ENCODE data around the gene MITF. TPM values are rescaled to one million over a fixed set of nuclear protein-coding genes. Genes with fewer than 3 reads are reported as not detected.

MITF gene
- total RNA-seq, 2 donors from 2014 or later = 0.50 to 3.8 TPM

DNA sequence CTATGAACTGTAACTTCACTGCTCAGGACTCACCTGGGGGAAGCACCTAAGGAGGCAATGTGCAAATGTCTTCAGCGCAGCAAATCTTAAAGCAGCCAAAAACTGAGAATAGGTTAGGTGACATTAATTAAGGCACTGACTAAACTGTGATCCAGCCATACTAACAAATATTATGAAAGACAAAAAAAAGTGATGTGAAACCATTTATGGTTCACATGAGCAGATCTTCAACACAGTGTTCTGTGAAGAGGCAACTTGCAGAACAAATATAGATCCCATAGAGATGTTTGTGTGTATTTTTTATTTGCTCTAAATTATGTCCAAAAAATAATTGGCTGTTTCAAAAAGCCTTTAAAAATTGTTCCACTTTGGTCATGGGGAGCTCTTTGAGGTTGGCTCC lies 24.1 kb upstream of the MITF start:
- no peak overlapping the region for H3K27ac Mint-ChIP-seq
- no peak for ATAC-seq
- H3K9me3 ChIP-seq (ENCODE audit: control insufficient read depth, low read length, poor library complexity, severe bottlenecking) = no peaks in the 10 kb centered on the region
- peaks cover 7% of the 10 kb centered on the region for H3K27me3 Mint-ChIP-seq
- no peaks in the 10 kb centered on the region for H3K4me1 Mint-ChIP-seq
- H3K4me3 Mint-ChIP-seq = no peak overlapping the region
- no peaks in the 10 kb centered on the region for H3K36me3 Mint-ChIP-seq (ENCODE audit: low read depth)
- no peak for DNase-seq

DNA sequence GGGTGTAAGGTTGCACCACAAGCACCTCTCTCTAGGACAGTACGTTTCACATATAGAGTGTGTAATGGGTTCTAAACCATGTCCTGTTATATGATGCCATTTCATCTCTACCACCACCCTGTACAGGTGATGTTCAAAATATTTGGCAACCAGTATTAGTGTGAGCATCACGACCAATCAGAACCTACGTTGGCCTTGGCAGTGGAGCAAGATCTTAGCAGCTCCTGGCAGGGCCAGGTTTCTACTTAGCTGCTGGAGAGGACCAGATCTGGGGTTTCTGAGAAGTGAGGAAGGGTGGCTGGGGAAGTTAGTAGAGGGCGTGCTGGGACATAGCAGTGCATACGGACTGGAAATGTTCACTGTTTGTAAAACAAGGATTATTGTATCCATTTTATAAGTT lies 23.1 kb upstream of the MITF start:
- ATAC-seq (no peak), DNase-seq (no peak)
- Mint-ChIP-seq H3K27me3 (peaks cover 7% of the 10 kb centered on the region), H3K4me3 (no peak overlapping the region), H3K36me3 (ENCODE audit: low read depth) (no peaks in the 10 kb centered on the region), H3K4me1 (no peaks in the 10 kb centered on the region), H3K27ac (no peak overlapping the region)
- H3K9me3 ChIP-seq (ENCODE audit: control insufficient read depth, low read length, poor library complexity, severe bottlenecking) = no peaks in the 10 kb centered on the region

DNA sequence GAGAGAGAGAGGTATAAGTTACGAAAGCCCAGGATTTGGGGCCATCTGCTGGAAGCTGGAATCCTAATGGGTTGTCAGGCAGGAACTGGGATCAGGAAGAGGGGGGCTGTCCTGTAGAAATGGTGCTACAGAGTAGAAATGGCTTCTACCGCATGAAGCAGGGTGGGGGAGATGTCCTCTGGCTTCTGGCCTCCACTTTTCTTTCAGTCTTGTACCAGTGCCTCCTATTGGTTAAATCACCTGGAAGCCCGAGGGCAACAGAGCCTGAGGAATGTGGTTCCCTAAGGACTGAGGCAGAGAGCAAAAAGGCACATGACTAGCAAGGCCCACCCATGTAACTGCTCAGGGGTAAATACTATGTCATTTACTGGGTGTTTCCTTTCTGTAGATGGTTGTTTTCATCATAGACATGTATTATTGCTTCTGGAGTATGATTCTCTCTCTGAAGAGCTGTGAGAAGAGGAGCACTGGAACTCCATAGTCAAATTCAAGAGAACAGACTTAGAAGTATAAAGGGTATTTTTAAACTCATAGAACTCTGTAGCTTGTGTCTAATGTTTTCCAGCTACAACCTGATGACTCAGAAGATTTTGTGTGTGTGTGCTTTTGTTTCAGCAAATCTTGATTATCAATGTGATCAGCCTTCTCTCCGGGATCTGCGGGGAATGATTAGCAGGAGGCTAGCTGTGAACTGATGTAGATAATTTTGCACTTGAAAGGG lies 20.2 kb upstream of the MITF start:
- no peak overlapping the region for H3K4me3 Mint-ChIP-seq
- DNase-seq (no peak), ATAC-seq (no peak)
- no peaks in the 10 kb centered on the region for H3K9me3 ChIP-seq (ENCODE audit: control insufficient read depth, low read length, poor library complexity, severe bottlenecking)
- H3K36me3 Mint-ChIP-seq (ENCODE audit: low read depth) = no peaks in the 10 kb centered on the region
- peaks cover 7% of the 10 kb centered on the region for H3K27me3 Mint-ChIP-seq
- no peaks in the 10 kb centered on the region for H3K4me1 Mint-ChIP-seq
- H3K27ac Mint-ChIP-seq = no peak overlapping the region

DNA sequence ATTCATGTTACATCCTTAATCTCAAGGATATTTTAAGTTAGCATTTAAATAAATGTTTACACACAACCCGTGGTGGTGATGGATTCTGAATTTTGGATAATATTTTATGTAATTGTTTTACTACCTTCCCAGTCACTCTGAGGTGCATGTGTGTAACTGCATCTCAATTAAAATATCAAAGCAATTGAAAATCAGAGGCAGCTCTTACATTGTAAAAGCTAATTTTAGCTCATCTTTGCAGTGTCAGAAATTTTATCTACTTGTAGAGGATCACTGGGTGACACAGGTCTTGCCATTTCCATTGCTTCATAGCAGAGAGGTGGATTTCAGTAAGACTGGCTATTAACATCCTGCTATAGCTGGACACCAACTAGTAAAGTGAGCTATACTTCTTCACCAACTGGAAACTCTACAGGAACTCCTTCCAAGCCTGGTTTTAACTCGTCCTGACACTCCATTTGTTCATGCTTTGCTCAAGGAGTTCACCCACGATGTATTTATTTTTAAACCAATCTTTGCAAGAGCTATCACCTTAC lies 19.6 kb upstream of the MITF start:
- no peaks in the 10 kb centered on the region for H3K4me1 Mint-ChIP-seq
- DNase-seq (no peak), ATAC-seq (no peak)
- H3K27me3 Mint-ChIP-seq = peaks cover 7% of the 10 kb centered on the region
- no peak overlapping the region for H3K27ac Mint-ChIP-seq
- H3K36me3 Mint-ChIP-seq (ENCODE audit: low read depth) = no peaks in the 10 kb centered on the region
- no peaks in the 10 kb centered on the region for H3K9me3 ChIP-seq (ENCODE audit: control insufficient read depth, low read length, poor library complexity, severe bottlenecking)
- H3K4me3 Mint-ChIP-seq = no peak overlapping the region

DNA sequence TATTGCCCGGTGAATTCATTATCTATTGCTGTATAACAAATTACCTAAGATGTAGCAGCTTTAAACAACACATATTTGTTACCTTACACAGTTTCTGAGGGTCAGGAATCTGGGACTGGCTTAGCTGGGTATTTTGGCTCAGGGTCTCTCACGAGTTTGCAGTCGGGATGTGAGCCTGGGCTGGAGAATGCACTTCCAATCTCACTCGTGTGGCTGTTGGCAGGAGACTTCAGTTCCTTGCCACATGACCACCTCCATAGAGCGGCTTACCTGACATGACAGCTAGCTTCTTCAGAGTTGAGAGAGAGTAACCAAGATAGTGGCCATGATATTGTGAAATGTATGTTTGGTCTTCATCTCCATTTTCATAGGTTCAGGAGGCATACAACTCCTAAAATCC lies 18.4 kb upstream of the MITF start:
- ATAC-seq (no peak), DNase-seq (no peak)
- Mint-ChIP-seq H3K4me1 (no peaks in the 10 kb centered on the region), H3K27me3 (peaks cover 7% of the 10 kb centered on the region), H3K36me3 (ENCODE audit: low read depth) (no peaks in the 10 kb centered on the region), H3K4me3 (no peak overlapping the region), H3K27ac (no peak overlapping the region)
- H3K9me3 ChIP-seq (ENCODE audit: control insufficient read depth, low read length, poor library complexity, severe bottlenecking) = no peaks in the 10 kb centered on the region

DNA sequence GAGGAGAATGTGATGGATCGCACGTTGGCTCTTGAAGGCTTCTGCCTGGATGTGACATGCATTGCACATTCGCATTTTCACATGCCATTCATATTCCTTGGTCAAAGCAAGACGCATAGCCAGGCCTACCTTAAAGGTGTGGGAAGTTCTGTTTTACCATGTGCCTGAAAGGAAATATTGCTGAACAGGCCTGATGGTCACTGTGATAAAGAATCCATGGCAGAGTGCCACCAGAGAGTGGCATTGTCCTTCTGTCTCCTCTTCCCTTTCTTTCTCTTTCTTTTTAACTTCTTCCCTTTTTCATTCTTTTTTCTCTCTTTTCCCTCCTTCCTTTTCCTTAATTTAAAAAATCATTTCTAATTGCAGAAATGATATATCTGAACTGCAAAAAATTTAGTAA lies 15.9 kb upstream of the MITF start:
- Mint-ChIP-seq H3K36me3 (ENCODE audit: low read depth) (no peaks in the 10 kb centered on the region), H3K27me3 (peaks cover 7% of the 10 kb centered on the region), H3K4me3 (no peak overlapping the region), H3K27ac (no peak overlapping the region), H3K4me1 (no peaks in the 10 kb centered on the region)
- no peaks in the 10 kb centered on the region for H3K9me3 ChIP-seq (ENCODE audit: control insufficient read depth, low read length, poor library complexity, severe bottlenecking)
- ATAC-seq (no peak), DNase-seq (no peak)

DNA sequence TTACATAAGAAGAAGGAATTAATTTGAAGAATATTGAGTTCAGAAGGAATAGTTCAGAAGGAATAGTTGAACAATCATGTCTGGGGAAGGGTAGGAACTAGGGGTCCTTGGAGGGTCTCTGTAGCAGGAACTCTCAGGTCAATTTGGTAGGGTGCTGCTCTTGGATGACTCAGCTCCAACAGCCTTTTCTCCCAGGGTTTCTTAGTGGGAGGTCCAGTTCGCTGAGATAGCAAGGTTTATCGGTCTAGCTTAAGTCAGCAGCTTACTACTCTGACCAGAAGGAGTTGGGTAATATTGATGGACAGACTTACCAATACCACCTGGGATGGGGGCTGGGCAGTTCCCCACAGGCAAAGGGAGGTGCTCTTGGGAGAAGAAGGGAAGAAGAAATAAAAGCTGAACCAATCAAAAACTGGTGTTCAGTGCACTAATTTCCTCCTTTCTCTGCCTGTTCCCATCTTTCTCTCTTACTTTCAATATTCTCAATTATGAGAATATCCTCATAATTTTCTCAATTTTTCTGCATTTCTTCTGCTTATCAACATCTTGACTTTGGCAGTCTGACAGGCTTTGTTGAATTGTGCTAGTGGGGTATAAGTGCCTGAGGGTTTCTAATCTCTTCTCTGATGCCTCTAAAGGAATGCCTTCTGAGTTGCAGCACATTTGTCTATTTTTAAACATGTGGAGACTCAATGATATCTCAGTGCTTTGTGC lies 14.4 kb upstream of the MITF start:
- no peaks in the 10 kb centered on the region for H3K27me3 Mint-ChIP-seq
- H3K9me3 ChIP-seq (ENCODE audit: control insufficient read depth, low read length, poor library complexity, severe bottlenecking) = no peaks in the 10 kb centered on the region
- no peaks in the 10 kb centered on the region for H3K36me3 Mint-ChIP-seq (ENCODE audit: low read depth)
- H3K4me3 Mint-ChIP-seq = no peak overlapping the region
- no peak overlapping the region for H3K27ac Mint-ChIP-seq
- DNase-seq = no peak
- H3K4me1 Mint-ChIP-seq = no peaks in the 10 kb centered on the region
- no peak for ATAC-seq

DNA sequence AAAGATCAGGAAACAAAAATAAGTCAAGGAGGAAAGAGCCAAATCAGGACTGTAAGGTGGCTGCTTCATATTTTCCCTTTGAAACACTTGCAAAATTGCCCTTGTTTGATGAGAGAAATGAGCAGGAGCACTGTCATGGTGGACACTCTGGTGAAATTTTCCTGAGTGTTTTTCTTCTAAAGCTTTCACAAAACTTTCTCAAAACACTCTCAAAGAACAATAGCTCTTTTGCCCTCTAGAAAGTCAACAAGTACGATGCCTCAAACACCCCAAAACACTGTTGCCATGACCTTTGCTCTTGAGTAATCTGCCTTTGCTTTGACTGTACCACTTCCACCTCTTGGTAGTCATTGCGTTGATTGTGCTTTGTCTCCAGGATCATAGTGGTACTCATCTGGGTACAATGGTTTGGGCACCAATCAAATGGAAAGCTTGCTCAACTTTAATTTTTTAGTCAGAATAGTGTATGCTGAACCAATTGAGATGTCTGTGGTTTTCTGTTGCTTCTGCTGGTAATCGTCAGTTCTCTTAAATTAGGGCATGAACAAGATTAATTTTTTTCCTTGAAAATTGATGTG lies 13.2 kb upstream of the MITF start:
- DNase-seq (no peak), ATAC-seq (no peak)
- no peaks in the 10 kb centered on the region for H3K4me1 Mint-ChIP-seq
- no peaks in the 10 kb centered on the region for H3K9me3 ChIP-seq (ENCODE audit: control insufficient read depth, low read length, poor library complexity, severe bottlenecking)
- no peak overlapping the region for H3K4me3 Mint-ChIP-seq
- no peak overlapping the region for H3K27ac Mint-ChIP-seq
- no peaks in the 10 kb centered on the region for H3K27me3 Mint-ChIP-seq
- H3K36me3 Mint-ChIP-seq (ENCODE audit: low read depth) = no peaks in the 10 kb centered on the region

DNA sequence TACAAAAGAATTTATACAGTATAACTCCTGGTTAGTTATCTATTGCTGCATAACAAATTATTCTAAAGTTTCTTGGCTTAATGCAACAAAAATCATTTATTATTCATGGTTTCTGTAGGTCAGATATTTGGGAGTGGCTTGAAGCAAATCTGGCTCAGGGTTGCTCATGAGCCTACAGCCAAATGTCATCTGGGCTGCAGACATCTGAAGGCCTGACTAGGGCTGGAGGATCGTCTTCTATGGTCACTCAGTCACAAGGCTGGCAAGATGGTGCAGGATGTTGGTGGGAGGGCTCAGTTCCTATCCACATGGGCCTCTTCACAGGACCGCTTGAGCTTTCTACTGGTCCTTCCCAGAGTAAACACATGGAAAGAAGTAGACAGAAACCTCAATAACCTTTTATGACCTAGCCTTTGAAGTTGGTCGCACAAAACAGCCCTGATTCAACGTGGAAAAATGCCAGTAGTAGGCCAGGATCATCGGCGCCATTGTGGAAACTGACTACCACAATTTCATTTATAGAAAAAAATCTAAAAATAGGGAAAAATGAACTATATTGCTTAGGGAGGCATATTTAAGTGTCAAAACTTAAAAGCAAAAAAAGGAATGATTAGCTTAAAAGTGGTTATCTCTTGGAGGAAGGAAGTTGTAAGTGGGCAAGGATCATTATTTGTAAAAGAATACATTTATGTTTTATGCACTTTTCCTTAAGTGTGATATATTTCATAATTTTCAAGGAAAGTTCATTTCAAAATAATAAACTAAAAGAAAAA lies 9.9 kb upstream of the MITF start:
- ATAC-seq = no peak

DNA sequence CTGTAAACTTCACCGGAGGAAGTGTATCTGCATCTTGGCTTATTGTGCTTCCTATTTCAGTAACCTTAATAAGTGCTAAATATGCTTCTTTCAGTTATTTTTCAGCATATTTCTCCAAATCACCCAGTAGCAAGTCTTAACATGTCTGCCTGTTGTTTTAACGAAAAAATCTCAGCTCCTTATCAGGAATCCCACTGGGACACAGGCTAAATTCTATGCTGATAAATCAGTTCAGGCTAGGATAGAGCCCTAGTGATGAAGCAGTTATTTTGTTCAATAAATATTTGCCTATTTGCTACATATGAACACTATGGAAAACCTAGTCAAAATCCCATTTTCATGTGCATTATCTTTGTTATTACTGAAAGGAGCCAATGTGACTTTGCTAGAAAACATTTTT lies 8.2 kb upstream of the MITF start:
- H3K4me1 Mint-ChIP-seq = no peaks in the 10 kb centered on the region
- H3K36me3 Mint-ChIP-seq (ENCODE audit: low read depth) = no peaks in the 10 kb centered on the region
- DNase-seq (no peak), ATAC-seq (no peak)
- no peak overlapping the region for H3K27ac Mint-ChIP-seq
- no peaks in the 10 kb centered on the region for H3K9me3 ChIP-seq (ENCODE audit: control insufficient read depth, low read length, poor library complexity, severe bottlenecking)
- peaks cover 10% of the 10 kb centered on the region for H3K27me3 Mint-ChIP-seq
- no peak overlapping the region for H3K4me3 Mint-ChIP-seq

More for the DNA sequence above, 9.9 kb upstream of the MITF start:
- no peaks in the 10 kb centered on the region for H3K4me1 Mint-ChIP-seq
- peaks cover 4% of the 10 kb centered on the region for H3K27me3 Mint-ChIP-seq
- no peak for DNase-seq
- no peak overlapping the region for H3K4me3 Mint-ChIP-seq
- H3K36me3 Mint-ChIP-seq (ENCODE audit: low read depth) = no peaks in the 10 kb centered on the region
- no peaks in the 10 kb centered on the region for H3K9me3 ChIP-seq (ENCODE audit: control insufficient read depth, low read length, poor library complexity, severe bottlenecking)
- no peak overlapping the region for H3K27ac Mint-ChIP-seq

DNA sequence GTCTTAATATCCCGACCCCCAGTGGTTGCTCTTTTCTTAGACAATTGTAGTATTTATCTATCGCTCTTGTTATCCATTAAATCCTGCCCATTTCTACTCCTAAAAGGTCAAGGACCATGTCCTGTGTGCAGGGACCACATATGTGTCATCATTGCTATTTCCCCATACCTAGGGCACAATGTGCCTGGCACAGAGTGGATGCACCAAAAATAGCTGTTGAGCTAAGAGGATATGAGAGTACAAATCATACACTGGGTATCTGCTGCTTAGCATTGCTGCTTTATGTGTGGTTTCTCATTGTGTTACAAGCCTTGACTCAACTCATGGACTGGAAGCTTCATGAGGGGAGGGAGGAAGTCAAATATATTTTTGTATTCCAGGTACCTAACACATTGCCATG lies 3.4 kb upstream of the MITF start:
- DNase-seq (no peak), ATAC-seq (no peak)
- Mint-ChIP-seq H3K36me3 (ENCODE audit: low read depth) (peaks cover 2% of the 10 kb centered on the region), H3K27me3 (peaks cover 46% of the 10 kb centered on the region), H3K4me1 (no peaks in the 10 kb centered on the region), H3K4me3 (no peak overlapping the region), H3K27ac (no peak overlapping the region)
- no peaks in the 10 kb centered on the region for H3K9me3 ChIP-seq (ENCODE audit: control insufficient read depth, low read length, poor library complexity, severe bottlenecking)

DNA sequence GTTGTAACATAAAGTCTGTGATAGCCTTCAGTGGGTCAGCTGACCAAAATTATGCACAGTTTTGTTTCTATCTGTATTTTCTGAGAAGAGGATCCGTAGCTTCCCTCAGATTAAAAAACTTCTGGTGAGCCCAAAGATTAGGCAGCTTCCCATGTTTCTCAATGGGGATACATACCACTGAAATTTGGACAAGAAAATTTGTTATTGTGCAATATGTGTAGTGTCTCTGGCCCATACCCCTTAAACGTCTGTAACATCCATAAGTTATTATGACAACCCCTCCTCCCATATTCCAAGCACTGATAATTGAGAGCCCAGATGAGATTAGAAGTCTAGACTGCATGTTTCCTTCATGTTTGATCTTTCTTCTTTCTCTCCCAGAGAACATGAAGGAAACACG lies 1.9 kb upstream of the MITF start:
- ATAC-seq (no peak), DNase-seq (no peak)
- H3K4me1 Mint-ChIP-seq = no peaks in the 10 kb centered on the region
- peaks cover 55% of the 10 kb centered on the region for H3K27me3 Mint-ChIP-seq
- peaks cover 2% of the 10 kb centered on the region for H3K36me3 Mint-ChIP-seq (ENCODE audit: low read depth)
- H3K9me3 ChIP-seq (ENCODE audit: control insufficient read depth, low read length, poor library complexity, severe bottlenecking) = no peaks in the 10 kb centered on the region
- no peak overlapping the region for H3K27ac Mint-ChIP-seq
- no peak overlapping the region for H3K4me3 Mint-ChIP-seq

DNA sequence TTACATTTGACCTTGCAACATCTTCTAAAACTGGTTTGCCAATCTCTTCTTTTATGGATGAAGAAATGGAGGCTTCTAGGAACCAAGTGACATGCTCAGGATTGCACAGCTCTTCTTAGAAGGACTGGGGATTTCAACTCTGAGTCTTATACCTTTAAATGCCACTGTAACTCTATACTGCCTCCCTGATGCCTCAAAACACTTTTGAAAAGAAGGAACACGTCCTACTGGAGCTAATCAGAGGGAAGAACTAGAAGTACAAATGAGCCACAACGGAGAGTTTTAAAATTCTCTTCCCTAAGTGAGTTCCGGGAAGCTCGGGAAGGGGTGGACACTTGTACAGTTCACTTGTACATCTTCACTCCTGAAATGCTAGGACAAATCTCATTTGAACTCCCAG lies 949 bp upstream of the MITF start:
- H3K4me3 Mint-ChIP-seq = no peak overlapping the region
- peaks cover 2% of the 10 kb centered on the region for H3K36me3 Mint-ChIP-seq (ENCODE audit: low read depth)
- H3K27ac Mint-ChIP-seq = no peak overlapping the region
- no peaks in the 10 kb centered on the region for H3K9me3 ChIP-seq (ENCODE audit: control insufficient read depth, low read length, poor library complexity, severe bottlenecking)
- no peak for ATAC-seq
- DNase-seq = no peak
- H3K4me1 Mint-ChIP-seq = no peaks in the 10 kb centered on the region
- peaks cover 59% of the 10 kb centered on the region for H3K27me3 Mint-ChIP-seq

All from T-helper 17 cell (primary cell).